Prostate gland (tissue), 2 donors: ENCODE measurements around the gene SLC6A3. TPM values are rescaled to one million over a fixed set of nuclear protein-coding genes. Genes with fewer than 3 reads are reported as not detected.

Experiments
- DNase-seq: peaks from one replicate; pipeline ENCODE4 v3.0.0-alpha.2; 2019; ENCODE audit warnings: low spot score
- H3K27ac ChIP-seq, 2 donors: fragments of 200-600 bp; sonication (generic); 2 replicates each; pipeline ENCODE4 v1.5.1; 2017 to 2019
- H3K27me3 ChIP-seq: fragments of 200-600 bp; sonication (generic); replicated peaks from 2 replicates; pipeline ENCODE4 v1.5.1; 2019; ENCODE audit not compliant: insufficient read depth
- H3K36me3 ChIP-seq, 2 donors: fragments of 200-600 bp; sonication (generic); 1 replicate in 1 of 2; 2 replicates in 1 of 2; pipeline versions ENCODE4 v1.5.1 to v1.8.1; 2017 to 2019
- H3K4me1 ChIP-seq: fragments of 200-600 bp; sonication (generic); replicated peaks from 2 replicates; pipeline ENCODE4 v1.5.1; 2019
- H3K4me3 ChIP-seq, 2 donors: fragments of 200-600 bp; sonication (generic); 2 replicates each; pipeline ENCODE4 v1.5.1; 2017 to 2019
- H3K9me3 ChIP-seq: fragments of 200-600 bp; sonication (generic); 2 replicates; pipeline ENCODE4 v1.5.1; 2017
- POLR2A ChIP-seq: fragments of 450-650 bp; IDR thresholded peaks from one replicate; pipeline ENCODE4 v1.6.1; 2016; ENCODE audit warnings: antibody characterized with exemption, mild to moderate bottlenecking
- POLR2AphosphoS5 ChIP-seq: sonication (generic); formaldehyde crosslinking; IDR thresholded peaks from one replicate; pipeline ENCODE4 v1.6.1; 2017; ENCODE audit warnings: antibody characterized with exemption
- WGBS: methylation state at CpG from one replicate; pipeline ENCODE4 v1.1.5; 2018; 5-methylcytosine and 5-hydroxymethylcytosine counted together
- intact Hi-C: fragments of 100-400 bp; cut with DNase I; formaldehyde crosslinking; loops from one replicate; pipeline ENCODE4 v1.14.2; 2022
- total RNA-seq, 2 donors: library from RNA; depleted of rRNA; stranded (reverse); fragments of >200 nt; gene quantifications; one replicate each; pipeline ENCODE4 v1.1.0, GENCODE V29; 2016
- TF ChIP-seq, protein P1 (sequence below), 4 experiments: fragments of 200-600 bp in 2 of 4; fragments of 450-650 bp in 2 of 4; sonication (generic) in 2 of 4; IDR thresholded peaks; 1 replicate in 3 of 4; 2 replicates in 1 of 4; pipeline ENCODE4 v1.5.1; 2016 to 2019; ENCODE audit warnings: antibody characterized with exemption in 4 of 4, mild to moderate bottlenecking in 2 of 4, moderate library complexity in 2 of 4

The SLC6A3 gene
- total RNA-seq, 2 donors from 2014 or later = 4.6 TPM; not detected in 1

DNA sequence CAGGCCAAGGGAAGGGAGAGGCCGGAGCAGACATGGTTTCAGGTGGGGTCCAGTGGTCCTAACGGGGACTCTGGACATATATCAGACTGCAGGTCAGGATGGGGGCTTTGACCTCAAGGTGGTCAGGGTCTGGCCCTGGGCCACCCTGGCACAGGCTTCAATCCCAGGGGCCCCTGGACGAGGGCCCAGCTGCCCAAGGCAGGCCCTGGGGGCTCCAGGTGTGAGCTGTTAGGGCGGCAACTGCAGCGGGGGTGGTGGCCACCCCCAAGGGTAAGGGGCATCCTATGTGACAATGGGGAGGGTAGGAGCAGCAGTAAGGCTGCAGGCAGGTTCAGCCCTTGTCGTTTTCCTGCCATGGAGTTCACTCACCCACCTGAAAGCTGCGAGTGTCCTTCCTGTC lies 54.9 kb downstream of the SLC6A3 start:
- H3K36me3 ChIP-seq = no peaks in the 10 kb centered on the region
- H3K27ac ChIP-seq = no peak overlapping the region
- 75% methylated on average over 7 of the region's 7 CpGs for WGBS
- H3K4me1 ChIP-seq = peaks cover 3% of the 10 kb centered on the region
- DNase-seq = no peak
- no peak for TF ChIP-seq POLR2A
- TF ChIP-seq, protein P1, sequence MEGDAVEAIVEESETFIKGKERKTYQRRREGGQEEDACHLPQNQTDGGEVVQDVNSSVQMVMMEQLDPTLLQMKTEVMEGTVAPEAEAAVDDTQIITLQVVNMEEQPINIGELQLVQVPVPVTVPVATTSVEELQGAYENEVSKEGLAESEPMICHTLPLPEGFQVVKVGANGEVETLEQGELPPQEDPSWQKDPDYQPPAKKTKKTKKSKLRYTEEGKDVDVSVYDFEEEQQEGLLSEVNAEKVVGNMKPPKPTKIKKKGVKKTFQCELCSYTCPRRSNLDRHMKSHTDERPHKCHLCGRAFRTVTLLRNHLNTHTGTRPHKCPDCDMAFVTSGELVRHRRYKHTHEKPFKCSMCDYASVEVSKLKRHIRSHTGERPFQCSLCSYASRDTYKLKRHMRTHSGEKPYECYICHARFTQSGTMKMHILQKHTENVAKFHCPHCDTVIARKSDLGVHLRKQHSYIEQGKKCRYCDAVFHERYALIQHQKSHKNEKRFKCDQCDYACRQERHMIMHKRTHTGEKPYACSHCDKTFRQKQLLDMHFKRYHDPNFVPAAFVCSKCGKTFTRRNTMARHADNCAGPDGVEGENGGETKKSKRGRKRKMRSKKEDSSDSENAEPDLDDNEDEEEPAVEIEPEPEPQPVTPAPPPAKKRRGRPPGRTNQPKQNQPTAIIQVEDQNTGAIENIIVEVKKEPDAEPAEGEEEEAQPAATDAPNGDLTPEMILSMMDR (IDR thresholded peaks at IDR 0.05) = no peak
- TF ChIP-seq POLR2AphosphoS5 = no peak
- no peak overlapping the region for H3K4me3 ChIP-seq
- intact Hi-C loops = no loop called here
- H3K27me3 ChIP-seq = peaks cover 4% of the 10 kb centered on the region
- no peaks in the 10 kb centered on the region for H3K9me3 ChIP-seq

DNA sequence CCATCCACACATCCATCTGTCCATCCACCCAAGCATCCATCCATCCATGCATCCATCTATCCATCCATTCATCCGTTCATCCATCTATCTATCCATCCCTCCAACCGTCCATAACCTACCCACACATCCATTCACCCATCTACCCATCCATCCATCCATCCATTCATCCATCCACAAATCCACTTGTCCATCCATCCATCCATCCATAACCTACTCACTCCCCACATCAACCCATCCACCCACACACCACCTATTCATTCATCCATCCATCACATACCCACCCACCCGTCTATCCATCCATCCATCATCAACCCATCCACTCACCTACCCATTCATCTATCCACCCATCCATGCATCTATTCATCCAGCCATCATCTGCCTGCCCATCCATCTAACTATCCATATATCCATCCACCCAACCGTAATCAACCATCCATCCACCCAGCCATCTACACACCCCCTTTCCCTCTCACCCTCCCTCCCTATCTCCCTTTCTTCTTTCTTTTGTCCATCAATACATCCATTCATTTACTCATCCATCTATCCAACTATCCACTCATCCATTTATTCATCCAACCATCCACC lies 56.8 kb downstream of the SLC6A3 start:
- H3K4me3 ChIP-seq = no peak overlapping the region
- DNase-seq = no peak
- H3K9me3 ChIP-seq = no peaks in the 10 kb centered on the region
- no peak for TF ChIP-seq POLR2A
- TF ChIP-seq, protein P1 (IDR thresholded peaks at IDR 0.05) = no peak
- WGBS = 95% methylated on average over 4 of the region's 4 CpGs
- peaks cover 4% of the 10 kb centered on the region for H3K27me3 ChIP-seq
- peaks cover 3% of the 10 kb centered on the region for H3K4me1 ChIP-seq
- no peak overlapping the region for H3K27ac ChIP-seq
- H3K36me3 ChIP-seq = no peaks in the 10 kb centered on the region
- intact Hi-C loops = loop anchor here (10.0 kb wide), 1 partner anchor 256 kb away; no protein-coding TSS in a partner anchor

DNA sequence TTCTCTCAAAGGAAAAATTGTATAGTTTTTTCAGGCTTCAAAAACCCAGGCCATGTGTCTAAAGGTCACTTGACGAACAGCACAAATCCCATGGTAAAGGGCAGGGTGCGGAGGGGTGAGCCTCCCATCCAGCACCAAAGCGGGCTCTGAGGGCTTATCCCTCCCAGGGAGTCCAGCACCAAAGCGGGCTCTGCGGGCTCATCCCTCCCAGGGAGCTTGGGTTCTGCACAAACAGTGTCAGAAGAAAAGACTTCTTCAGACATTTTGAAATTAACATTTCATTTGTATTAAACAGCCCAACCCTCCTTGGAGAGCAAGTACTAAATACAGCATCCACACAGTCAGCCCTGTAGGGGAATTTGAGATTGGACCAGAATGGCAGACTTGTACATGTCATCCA lies 57.4 kb downstream of the SLC6A3 start:
- TF ChIP-seq POLR2AphosphoS5 (no peak), POLR2A (no peak)
- TF ChIP-seq, protein P1 (IDR thresholded peaks at IDR 0.05) = no peak
- DNase-seq = no peak
- H3K4me1 ChIP-seq = peaks cover 3% of the 10 kb centered on the region
- no peak overlapping the region for H3K4me3 ChIP-seq
- H3K9me3 ChIP-seq = no peaks in the 10 kb centered on the region
- H3K27me3 ChIP-seq = peaks cover 4% of the 10 kb centered on the region
- 94% methylated on average over 5 of the region's 5 CpGs for WGBS
- H3K36me3 ChIP-seq = no peaks in the 10 kb centered on the region
- no peak overlapping the region for H3K27ac ChIP-seq
- intact Hi-C loops = loop anchor here (10.0 kb wide), 1 partner anchor 257 kb away; no protein-coding TSS in a partner anchor

DNA sequence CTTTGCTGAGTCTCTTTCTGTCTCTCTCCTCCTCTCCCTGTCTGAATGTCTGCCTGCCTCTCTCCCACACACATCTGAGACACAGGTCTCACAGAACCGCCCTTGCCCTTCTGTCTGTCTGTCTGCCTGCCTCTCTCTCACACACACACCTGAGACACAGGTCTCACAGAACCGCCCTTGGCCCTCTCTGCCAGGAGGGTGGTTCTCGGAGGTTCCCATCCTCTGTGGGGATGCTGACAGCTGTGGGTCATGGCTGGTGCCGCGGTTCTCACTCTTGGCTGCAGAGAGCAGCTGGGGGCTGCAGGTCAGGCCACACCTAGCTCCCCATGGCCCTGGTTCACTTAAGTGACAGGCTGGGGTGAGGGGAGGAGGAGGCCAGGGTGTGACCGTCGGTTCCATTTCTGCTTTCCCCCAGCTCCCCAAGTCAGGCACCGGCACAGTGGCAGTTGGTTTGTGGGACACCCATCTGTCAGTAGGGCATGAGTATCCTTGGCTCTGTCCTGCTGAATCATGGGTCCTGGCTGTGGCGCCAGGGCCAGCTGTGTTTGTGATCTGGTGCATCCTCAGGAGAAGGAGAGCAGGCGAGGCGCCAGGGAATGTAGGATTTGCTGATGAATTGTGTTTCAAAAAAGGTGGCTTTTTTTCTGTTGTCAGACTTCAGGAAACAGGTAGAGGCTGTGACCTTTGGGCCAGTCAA lies 58.0 kb downstream of the SLC6A3 start:
- Histone ChIP-seq H3K4me1 (peaks cover 3% of the 10 kb centered on the region), H3K9me3 (no peaks in the 10 kb centered on the region), H3K36me3 (no peaks in the 10 kb centered on the region), H3K4me3 (no peak overlapping the region), H3K27me3 (peaks cover under 1% of the 10 kb centered on the region), H3K27ac (no peak overlapping the region)
- DNase-seq = no peak
- intact Hi-C loops = loop anchor here (10.0 kb wide), 1 partner anchor 258 kb away; no protein-coding TSS in a partner anchor
- 63% methylated on average over 11 of the region's 11 CpGs for WGBS
- TF ChIP-seq POLR2A (no peak), POLR2AphosphoS5 (no peak)
- TF ChIP-seq, protein P1 (IDR thresholded peaks at IDR 0.05) = no peak
